DOHH2 (cell line): Measurements from ENCODE around the gene BSN.

Source experiments
- H3F3A ChIP-seq: fragments of 200-600 bp; sonication (generic), shearing (Covaris generic); 2 replicates; pipeline ENCODE4 v1.6.0; 2016; ENCODE audit warnings: antibody characterized with exemption, mild to moderate bottlenecking; ENCODE audit not compliant: control insufficient read depth, insufficient read depth
- H3K27ac ChIP-seq: fragments of 200-600 bp; sonication (generic); 2 replicates; pipeline ENCODE4 v1.5.1; 2014; ENCODE audit warnings: low read depth, mild to moderate bottlenecking, low read length, moderate library complexity
- H3K27me3 ChIP-seq: fragments of 200-600 bp; sonication (generic); 2 replicates; pipeline ENCODE4 v1.6.1; 2014; ENCODE audit warnings: mild to moderate bottlenecking, low read length, mixed read lengths; ENCODE audit not compliant: control insufficient read depth
- H3K36me3 ChIP-seq: fragments of 200-600 bp; sonication (generic); 2 replicates; pipeline ENCODE4 v1.6.1; 2014; ENCODE audit warnings: mild to moderate bottlenecking, low read length, moderate library complexity, mixed read lengths; ENCODE audit not compliant: control insufficient read depth
- H3K4me1 ChIP-seq: fragments of 200-600 bp; sonication (generic); 2 replicates; pipeline ENCODE4 v1.6.1; 2014; ENCODE audit warnings: mild to moderate bottlenecking, low read length, mixed read lengths; ENCODE audit not compliant: control insufficient read depth
- H3K4me2 ChIP-seq: fragments of 200-600 bp; sonication (generic); 2 replicates; pipeline ENCODE4 v1.6.0; 2014; ENCODE audit warnings: mild to moderate bottlenecking, low read length, moderate library complexity
- H3K4me3 ChIP-seq: fragments of 200-600 bp; sonication (generic); 2 replicates; pipeline ENCODE4 v1.5.1; 2014; ENCODE audit warnings: mild to moderate bottlenecking, low read length, mixed read lengths
- H3K79me2 ChIP-seq: fragments of 200-600 bp; sonication (generic); 2 replicates; pipeline ENCODE4 v1.6.1; 2014; ENCODE audit warnings: mild to moderate bottlenecking, low read length, mixed read lengths; ENCODE audit not compliant: control insufficient read depth
- H3K9me2 ChIP-seq: fragments of 200-600 bp; sonication (generic); replicated peaks from 2 replicates; pipeline ENCODE4 v1.6.1; 2014; ENCODE audit warnings: mild to moderate bottlenecking, low read length, mixed read lengths; ENCODE audit not compliant: control insufficient read depth
- H3K9me3 ChIP-seq: fragments of 200-600 bp; sonication (generic); 2 replicates; pipeline ENCODE4 v1.6.1; 2014; ENCODE audit warnings: antibody characterized with exemption, low read length, mixed read lengths; ENCODE audit not compliant: control insufficient read depth, insufficient read depth
- H4K20me1 ChIP-seq: fragments of 200-600 bp; sonication (generic); 2 replicates; pipeline ENCODE4 v1.6.0; 2014; ENCODE audit warnings: low read depth, mild to moderate bottlenecking, antibody characterized with exemption, low read length, moderate library complexity; ENCODE audit not compliant: control insufficient read depth, insufficient read depth
- EZH2phosphoT487 ChIP-seq: fragments of 200-600 bp; sonication (generic); IDR thresholded peaks from 2 replicates; pipeline ENCODE4 v1.6.1; 2017; ENCODE audit warnings: borderline replicate concordance, mild to moderate bottlenecking, antibody characterized with exemption, low read length, moderate library complexity, mixed read lengths
- TF ChIP-seq, protein P1 (sequence below): fragments of 200-600 bp; sonication (generic); IDR thresholded peaks from one replicate; pipeline ENCODE4 v1.5.1; 2014; ENCODE audit warnings: antibody characterized with exemption, mild to moderate bottlenecking, low read depth, low read length; ENCODE audit not compliant: poor library complexity, severe bottlenecking

BSN gene

DNA sequence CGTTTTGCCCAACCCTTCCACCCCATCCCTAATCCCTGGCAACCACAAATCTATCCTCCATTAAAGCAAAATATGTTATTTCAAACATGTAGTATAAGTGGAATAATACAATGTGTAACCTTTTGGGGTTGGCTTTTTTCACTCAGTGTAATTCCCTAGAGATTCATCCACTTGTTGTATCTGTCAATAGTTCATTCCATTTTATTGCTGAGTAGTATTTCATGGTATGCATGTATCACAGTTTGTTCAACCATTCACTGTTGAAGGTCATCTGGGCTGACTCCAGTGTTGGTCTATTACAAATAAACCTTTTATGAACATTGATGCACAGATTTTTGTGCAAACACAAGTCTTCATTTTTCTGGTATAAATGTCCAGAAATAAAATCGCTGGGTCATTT, 38.8 kb downstream of the BSN start:
- H3K4me2 ChIP-seq, result no peak overlapping the region
- H3K79me2 ChIP-seq, result no peaks in the 10 kb centered on the region
- H3K36me3 ChIP-seq, result no peaks in the 10 kb centered on the region
- H3K27me3 ChIP-seq, result peaks cover 4% of the 10 kb centered on the region
- H3K4me3 ChIP-seq, result no peak overlapping the region
- H3F3A ChIP-seq, result no peaks in the 10 kb centered on the region
- H3K27ac ChIP-seq, result no peak overlapping the region
- H3K9me3 ChIP-seq, result no peaks in the 10 kb centered on the region
- no peaks in the 10 kb centered on the region for H3K9me2 ChIP-seq
- no peak for TF ChIP-seq EZH2phosphoT487
- TF ChIP-seq, protein P1, sequence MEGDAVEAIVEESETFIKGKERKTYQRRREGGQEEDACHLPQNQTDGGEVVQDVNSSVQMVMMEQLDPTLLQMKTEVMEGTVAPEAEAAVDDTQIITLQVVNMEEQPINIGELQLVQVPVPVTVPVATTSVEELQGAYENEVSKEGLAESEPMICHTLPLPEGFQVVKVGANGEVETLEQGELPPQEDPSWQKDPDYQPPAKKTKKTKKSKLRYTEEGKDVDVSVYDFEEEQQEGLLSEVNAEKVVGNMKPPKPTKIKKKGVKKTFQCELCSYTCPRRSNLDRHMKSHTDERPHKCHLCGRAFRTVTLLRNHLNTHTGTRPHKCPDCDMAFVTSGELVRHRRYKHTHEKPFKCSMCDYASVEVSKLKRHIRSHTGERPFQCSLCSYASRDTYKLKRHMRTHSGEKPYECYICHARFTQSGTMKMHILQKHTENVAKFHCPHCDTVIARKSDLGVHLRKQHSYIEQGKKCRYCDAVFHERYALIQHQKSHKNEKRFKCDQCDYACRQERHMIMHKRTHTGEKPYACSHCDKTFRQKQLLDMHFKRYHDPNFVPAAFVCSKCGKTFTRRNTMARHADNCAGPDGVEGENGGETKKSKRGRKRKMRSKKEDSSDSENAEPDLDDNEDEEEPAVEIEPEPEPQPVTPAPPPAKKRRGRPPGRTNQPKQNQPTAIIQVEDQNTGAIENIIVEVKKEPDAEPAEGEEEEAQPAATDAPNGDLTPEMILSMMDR, result no peak
- no peaks in the 10 kb centered on the region for H4K20me1 ChIP-seq
- H3K4me1 ChIP-seq, result no peaks in the 10 kb centered on the region

DNA sequence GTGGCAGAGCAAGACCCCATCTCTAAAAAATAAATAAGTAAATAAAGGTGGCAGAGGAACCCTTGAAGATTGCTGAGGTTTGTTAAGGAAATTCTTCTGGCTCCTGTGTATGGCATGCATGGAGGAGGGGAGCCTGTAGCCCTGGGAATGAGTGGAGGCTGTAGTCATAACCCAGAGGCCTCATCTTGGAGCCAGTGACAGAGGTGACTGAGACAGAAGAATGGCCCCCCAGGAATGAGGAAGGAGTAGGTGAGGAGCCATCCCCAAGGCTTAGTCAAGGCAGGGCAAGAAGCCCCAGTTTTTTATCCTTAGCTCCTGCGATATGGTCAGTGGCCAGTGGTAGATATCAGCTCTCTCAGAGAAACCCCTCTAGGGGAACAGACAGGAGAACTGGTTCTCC, 46.5 kb downstream of the BSN start:
- Histone ChIP-seq H3K4me1 (no peaks in the 10 kb centered on the region), H4K20me1 (no peaks in the 10 kb centered on the region), H3K27me3 (no peaks in the 10 kb centered on the region), H3K9me2 (no peaks in the 10 kb centered on the region), H3K79me2 (no peaks in the 10 kb centered on the region), H3K9me3 (no peaks in the 10 kb centered on the region), H3K4me2 (no peak overlapping the region), H3K27ac (no peak overlapping the region), H3K4me3 (no peak overlapping the region), H3K36me3 (no peaks in the 10 kb centered on the region), H3F3A (no peaks in the 10 kb centered on the region)
- TF ChIP-seq, protein P1, result no peak
- TF ChIP-seq EZH2phosphoT487, result no peak

DNA sequence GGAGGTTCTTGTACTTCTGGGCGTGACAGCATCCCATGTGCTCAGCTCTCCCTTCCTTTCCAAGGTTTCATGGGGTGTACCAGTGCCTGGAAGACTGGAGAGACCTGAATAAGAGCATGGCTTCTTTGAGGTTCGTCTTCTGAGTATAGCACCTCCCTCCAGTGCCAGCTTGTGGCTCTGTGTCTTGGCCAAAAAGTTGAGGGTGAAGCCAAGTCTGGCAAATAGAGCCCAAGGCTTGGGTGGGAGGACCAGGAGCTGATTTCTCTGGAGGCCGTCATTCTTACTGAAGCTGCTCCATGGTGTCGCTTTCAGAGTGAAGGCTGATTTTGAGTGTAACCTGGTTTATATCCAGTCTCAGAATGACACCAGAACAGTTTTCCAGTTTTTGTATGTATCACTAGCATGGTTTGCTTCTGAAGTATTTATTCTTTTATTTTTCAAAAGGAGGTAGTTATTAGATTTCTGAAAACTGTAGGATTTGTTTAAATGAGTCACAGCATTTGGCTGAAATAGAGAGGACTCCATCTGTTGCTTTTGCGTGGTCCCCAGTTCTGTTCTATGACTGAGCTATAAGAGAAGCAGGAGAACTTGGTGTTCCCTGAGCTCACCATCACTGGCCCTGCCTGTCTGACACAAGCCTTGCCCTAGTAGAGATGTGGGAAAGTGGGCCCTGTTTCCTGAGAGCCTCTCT, 47.2 kb downstream of the BSN start:
- no peaks in the 10 kb centered on the region for H3K36me3 ChIP-seq
- no peak overlapping the region for H3K27ac ChIP-seq
- no peaks in the 10 kb centered on the region for H4K20me1 ChIP-seq
- no peaks in the 10 kb centered on the region for H3K79me2 ChIP-seq
- no peaks in the 10 kb centered on the region for H3K4me1 ChIP-seq
- TF ChIP-seq, protein P1, result no peak
- TF ChIP-seq EZH2phosphoT487, result no peak
- no peaks in the 10 kb centered on the region for H3K9me2 ChIP-seq
- H3K4me2 ChIP-seq, result no peak overlapping the region
- no peaks in the 10 kb centered on the region for H3K9me3 ChIP-seq
- H3K4me3 ChIP-seq, result no peak overlapping the region
- no peaks in the 10 kb centered on the region for H3F3A ChIP-seq
- no peaks in the 10 kb centered on the region for H3K27me3 ChIP-seq

DNA sequence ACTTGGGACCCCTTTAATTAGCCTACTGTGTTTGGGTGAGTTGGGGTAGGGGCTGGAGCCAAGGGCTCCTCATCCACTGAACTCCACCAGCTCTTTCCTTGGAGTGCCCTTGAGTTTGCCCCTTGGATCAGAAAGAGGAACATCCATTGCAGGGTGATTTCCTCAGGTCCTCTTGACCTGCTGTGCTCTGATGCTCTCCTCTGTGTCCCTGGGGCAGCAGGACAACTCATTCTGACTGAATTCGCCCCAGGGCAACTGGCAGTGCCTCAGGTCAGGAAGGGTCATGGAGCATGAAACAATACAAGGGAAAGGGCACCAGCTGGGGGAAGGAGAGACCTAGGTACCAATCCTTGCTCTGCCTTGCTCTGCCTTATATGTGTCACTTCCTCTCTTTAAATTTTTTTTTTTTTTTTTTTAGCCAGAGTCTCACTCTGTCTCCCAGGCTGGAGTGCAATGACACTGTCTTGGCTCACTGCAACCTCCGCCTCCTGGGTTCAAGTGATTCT, 47.8 kb downstream of the BSN start:
- H3K4me2 ChIP-seq, result no peak overlapping the region
- TF ChIP-seq, protein P1, result no peak
- TF ChIP-seq EZH2phosphoT487, result no peak
- H4K20me1 ChIP-seq, result no peaks in the 10 kb centered on the region
- H3K27ac ChIP-seq, result no peak overlapping the region
- H3K4me1 ChIP-seq, result no peaks in the 10 kb centered on the region
- no peaks in the 10 kb centered on the region for H3F3A ChIP-seq
- H3K36me3 ChIP-seq, result no peaks in the 10 kb centered on the region
- no peak overlapping the region for H3K4me3 ChIP-seq
- H3K79me2 ChIP-seq, result no peaks in the 10 kb centered on the region
- no peaks in the 10 kb centered on the region for H3K27me3 ChIP-seq
- H3K9me2 ChIP-seq, result no peaks in the 10 kb centered on the region
- no peaks in the 10 kb centered on the region for H3K9me3 ChIP-seq
